Occipital lobe (tissue), 2 donors: ENCODE measurements around the gene DCTN1. TPM values are rescaled to one million over a fixed set of nuclear protein-coding genes. Genes with fewer than 3 reads are reported as not detected.
A peak's percentile ranks its signal among the peaks of the same experiment; 100 is the strongest.

Experiments used
- DNase-seq: peaks from one replicate; lab custom pipeline; 2025; lab: John Stamatoyannopoulos, UW
- total RNA-seq: library from RNA; depleted of rRNA; stranded (reverse); fragments of >200 nt; gene quantifications from one replicate; pipeline ENCODE4 v1.2.3, GENCODE V29; 2014

The DCTN1 gene
- total RNA-seq, 1 donor from 2014 or later: 97.2 TPM

- no peak for DNase-seq
These were observed 34.3 kb upstream of the DCTN1 start for GRCh38 chr2:74414441-74414840.

- DNase-seq: no peak
These were observed 33.0 kb upstream of the DCTN1 start for GRCh38 chr2:74413001-74413698.

GRCh38 chr2:74407682-74408081, 27.6 kb upstream of the DCTN1 start:
- DNase-seq: no peak

GRCh38 chr2:74406035-74406434, 25.9 kb upstream of the DCTN1 start:
- no peak for DNase-seq

- DNase-seq: no peak
These were observed 21.8 kb upstream of the DCTN1 start for GRCh38 chr2:74401891-74402290.

GRCh38 chr2:74399785-74400184, 19.7 kb upstream of the DCTN1 start:
- DNase-seq: no peak

- DNase-seq: no peak
These were observed 16.0 kb upstream of the DCTN1 start for GRCh38 chr2:74396149-74396548.

GRCh38 chr2:74393525-74393924, 13.4 kb upstream of the DCTN1 start:
- DNase-seq: no peak

- DNase-seq: no peak
These were observed 12.3 kb upstream of the DCTN1 start for GRCh38 chr2:74392449-74392743.

- peak; percentile 89 for DNase-seq
These were observed 11.7 kb upstream of the DCTN1 start for GRCh38 chr2:74391580-74392448.

GRCh38 chr2:74391209-74391579, 11.1 kb upstream of the DCTN1 start:
- DNase-seq: no peak

GRCh38 chr2:74390606-74391005, 10.5 kb upstream of the DCTN1 start:
- DNase-seq: no peak

- no peak for DNase-seq
These were observed 7.2 kb upstream of the DCTN1 start for GRCh38 chr2:74387346-74387745.

- DNase-seq: peak; percentile 85
These were observed 5.3 kb upstream of the DCTN1 start for GRCh38 chr2:74385396-74385795.

GRCh38 chr2:74384051-74384450, 3.9 kb upstream of the DCTN1 start:
- DNase-seq: no peak

GRCh38 chr2:74383254-74383653, 3.1 kb upstream of the DCTN1 start:
- no peak for DNase-seq

- no peak for DNase-seq
These were observed 1.6 kb upstream of the DCTN1 start for GRCh38 chr2:74381751-74382150.

GRCh38 chr2:74378007-74378406, 2.1 kb downstream of the DCTN1 start:
- DNase-seq: no peak

GRCh38 chr2:74375838-74376237, 4.3 kb downstream of the DCTN1 start:
- DNase-seq: no peak

- peak; percentile 92 for DNase-seq
These were observed 5.5 kb downstream of the DCTN1 start for GRCh38 chr2:74374509-74375205.

- no peak for DNase-seq
These were observed 6.1 kb downstream of the DCTN1 start for GRCh38 chr2:74373985-74374384.

GRCh38 chr2:74373221-74373676, 6.9 kb downstream of the DCTN1 start:
- DNase-seq: no peak
